HG02970 (cell line): ENCODE data around the gene TULP3.
"Not testable (repeated sequence)": the region's sequence is repeated elsewhere in the genome, so short reads cannot be mapped to it uniquely, and the experiment has no call there.

Experiments
- ATAC-seq: cut with Tn5 transposase; IDR thresholded peaks from one replicate; pipeline ENCODE4 v1.9.1; 2021; ENCODE audit warnings: mild to moderate bottlenecking, moderate library complexity, moderate number of reproducible peaks; ENCODE audit not compliant: unreplicated experiment, low FRiP score

The TULP3 gene, protein sequence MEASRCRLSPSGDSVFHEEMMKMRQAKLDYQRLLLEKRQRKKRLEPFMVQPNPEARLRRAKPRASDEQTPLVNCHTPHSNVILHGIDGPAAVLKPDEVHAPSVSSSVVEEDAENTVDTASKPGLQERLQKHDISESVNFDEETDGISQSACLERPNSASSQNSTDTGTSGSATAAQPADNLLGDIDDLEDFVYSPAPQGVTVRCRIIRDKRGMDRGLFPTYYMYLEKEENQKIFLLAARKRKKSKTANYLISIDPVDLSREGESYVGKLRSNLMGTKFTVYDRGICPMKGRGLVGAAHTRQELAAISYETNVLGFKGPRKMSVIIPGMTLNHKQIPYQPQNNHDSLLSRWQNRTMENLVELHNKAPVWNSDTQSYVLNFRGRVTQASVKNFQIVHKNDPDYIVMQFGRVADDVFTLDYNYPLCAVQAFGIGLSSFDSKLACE

GRCh38 chr12:2890388-2891239, at the start of gene TULP3:
Gene TULP3, plus strand, starts transcription at chr12:2890891. Its CDS starts 57 bp downstream, at chr12:2890948.
- peak; percentile 94 for ATAC-seq

DNA sequence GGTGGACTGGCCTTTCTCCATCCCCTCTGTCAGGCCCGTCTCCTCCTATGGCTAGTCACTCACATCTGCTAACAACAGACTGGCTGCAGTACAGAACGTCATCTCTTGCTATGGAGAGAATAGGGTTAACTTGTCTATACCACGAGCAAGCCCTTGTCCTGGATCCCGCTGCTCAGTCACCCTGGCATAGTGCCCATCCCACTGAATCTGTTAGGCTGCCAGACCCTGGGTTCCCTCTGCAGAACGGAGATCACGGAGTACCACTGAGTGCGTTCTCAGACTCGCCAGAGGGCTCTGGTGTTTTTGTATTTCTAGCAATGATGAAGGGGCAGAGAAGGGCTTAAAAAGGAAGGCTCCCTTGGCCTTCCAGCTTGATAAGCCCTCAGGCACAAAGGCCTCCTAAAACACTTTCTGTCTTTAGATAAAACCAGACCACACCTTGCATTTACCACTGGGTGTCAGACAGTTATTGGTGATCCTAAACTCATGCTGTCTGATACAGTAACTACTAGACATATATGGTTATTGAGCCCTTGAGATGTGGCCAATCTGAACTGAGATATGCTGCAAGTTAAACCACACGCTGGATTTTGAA, 49.5 kb upstream of the TULP3 start:
- no peak for ATAC-seq

- ATAC-seq, result no peak
These were observed 47.7 kb upstream of the TULP3 start for GRCh38 chr12:2842948-2843347.

DNA sequence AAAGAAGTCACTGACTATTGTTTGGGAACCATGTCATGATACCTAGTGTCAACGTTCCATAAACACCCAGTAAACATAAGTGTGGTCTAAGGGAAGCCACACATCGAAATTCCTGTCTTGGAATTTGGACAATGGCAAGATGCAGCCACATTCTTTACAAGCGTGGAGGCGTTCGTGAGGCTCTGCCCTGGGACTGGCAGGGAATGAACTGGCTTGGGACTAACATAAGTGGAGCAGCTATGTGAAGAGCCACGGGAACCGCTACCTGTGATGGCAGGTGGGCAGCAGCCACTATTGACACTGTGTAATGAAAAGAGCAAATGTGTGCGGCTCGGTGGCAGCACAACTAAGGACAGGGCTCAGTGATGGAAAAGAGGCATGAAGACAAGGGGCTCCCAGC, 45.9 kb upstream of the TULP3 start:
- no peak for ATAC-seq

DNA sequence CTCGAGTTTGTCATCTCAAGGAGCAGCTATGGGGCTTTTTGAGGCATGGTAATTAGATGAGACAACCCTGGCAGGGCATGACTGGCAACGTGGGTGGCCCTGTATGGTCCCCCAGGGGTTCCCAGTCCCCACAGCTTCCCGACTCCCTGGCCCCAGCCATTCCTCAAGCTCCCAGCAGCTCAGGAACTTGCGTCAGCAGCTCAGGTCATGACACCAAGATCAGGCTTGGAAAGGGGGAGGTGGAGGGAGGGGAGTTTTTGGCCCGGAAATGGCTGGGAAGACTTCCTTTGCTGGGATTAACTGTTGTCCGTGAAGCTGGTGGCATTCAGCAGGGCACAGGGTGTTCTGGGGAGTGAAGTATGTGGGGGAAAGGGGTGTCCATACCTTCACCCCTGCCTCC, 45.4 kb upstream of the TULP3 start:
- no peak for ATAC-seq

- ATAC-seq, result no peak
These were observed 38.8 kb upstream of the TULP3 start for GRCh38 chr12:2851931-2852330.

- ATAC-seq, result no peak
These were observed 37.1 kb upstream of the TULP3 start for GRCh38 chr12:2853626-2854025.

DNA sequence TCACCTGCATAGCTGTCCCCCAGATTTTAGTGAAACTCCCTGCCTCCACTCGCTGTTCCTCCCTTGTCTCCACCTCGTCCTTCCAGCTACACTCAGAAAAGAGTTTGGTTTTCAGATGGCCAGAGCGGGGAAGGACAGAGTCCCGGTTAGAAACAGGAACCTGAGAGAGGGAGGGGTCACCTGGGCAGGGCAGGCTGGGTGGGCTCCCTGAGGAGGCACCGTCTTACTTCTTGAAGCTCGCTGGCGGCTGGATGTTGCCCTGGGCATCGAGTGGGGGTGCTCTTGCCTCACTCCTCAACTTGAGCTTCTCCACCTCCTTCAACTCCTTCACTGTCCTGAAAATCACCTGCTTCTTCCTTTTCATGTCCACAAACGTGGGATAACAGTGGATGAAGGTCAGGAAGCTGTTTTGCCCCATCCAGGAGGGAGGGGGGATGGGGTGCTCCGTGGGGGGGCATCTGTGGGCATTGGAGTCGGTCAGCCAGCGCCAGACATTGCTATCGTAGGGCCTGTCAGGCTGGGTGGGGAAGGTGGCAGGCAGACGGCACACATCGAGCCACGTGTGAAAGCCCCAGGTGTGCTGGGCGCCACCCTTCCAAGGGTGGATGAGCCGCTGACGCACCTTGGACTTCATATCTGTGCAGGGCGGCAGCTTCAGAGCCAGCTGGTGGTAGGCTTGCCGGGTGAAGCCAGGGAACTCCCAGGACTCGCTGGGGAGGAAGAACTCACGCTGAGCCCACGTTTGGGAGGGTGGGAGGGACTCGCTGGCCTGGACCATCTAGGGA, 35.8 kb upstream of the TULP3 start:
- ATAC-seq, result no peak

- ATAC-seq, result no peak
These were observed 35.1 kb upstream of the TULP3 start for GRCh38 chr12:2855546-2855945.

- no peak for ATAC-seq
These were observed 34.6 kb upstream of the TULP3 start for GRCh38 chr12:2856051-2856450.

- ATAC-seq, result no peak
These were observed 33.7 kb upstream of the TULP3 start, which contains the start of gene TEX52 for GRCh38 chr12:2857021-2857431. Gene TEX52, minus strand, starts transcription at chr12:2857039. Its CDS starts 13 bp downstream, at chr12:2857026.

GRCh38 chr12:2857576-2857975, 33.1 kb upstream of the TULP3 start:
- no peak for ATAC-seq

DNA sequence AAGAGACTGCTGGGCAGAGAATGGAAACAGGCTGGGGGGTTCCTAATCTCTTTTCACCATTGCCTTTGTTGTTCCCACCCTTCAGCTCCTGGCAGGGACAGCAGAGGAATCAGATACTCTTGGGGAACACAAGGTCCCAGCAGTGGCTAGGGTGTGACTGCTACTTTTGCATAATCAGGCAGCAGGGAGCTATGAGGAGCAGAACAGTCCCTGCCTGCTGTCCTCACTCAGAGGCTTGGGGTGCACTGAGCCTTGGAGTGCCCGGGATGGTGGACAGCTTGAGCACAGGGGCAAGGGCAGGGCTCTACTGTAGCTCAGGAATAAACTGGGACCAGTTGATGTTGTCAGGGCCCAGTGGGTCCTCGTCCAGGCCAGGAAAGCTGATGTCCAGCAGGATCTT, 32.4 kb upstream of the TULP3 start:
- ATAC-seq, result no peak

DNA sequence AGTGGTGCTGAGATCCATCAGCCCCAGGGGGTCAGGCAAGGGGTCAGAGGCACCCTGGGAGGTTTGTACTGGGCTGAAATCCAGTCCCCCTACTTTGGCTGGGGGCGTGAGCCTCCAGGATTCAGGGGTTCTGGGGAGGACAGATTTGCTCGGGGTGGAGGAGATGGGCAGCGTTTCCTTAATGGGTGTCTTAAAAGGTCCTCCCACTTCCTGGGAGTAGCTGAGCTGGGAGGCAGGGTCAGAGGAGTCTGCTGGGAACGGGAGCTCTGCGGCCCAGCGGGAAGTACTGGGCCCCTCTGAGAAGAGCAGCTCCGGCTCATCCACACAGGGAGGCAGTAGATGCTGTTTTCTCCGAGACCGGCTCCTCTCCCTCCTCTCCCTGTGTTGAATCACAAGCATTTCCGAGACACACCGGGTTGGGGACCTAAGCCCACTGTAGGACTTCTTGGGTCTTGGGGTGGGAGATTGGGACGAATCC, 31.7 kb upstream of the TULP3 start:
- ATAC-seq, result no peak

GRCh38 chr12:2860170-2860569, 30.5 kb upstream of the TULP3 start:
- no peak for ATAC-seq

DNA sequence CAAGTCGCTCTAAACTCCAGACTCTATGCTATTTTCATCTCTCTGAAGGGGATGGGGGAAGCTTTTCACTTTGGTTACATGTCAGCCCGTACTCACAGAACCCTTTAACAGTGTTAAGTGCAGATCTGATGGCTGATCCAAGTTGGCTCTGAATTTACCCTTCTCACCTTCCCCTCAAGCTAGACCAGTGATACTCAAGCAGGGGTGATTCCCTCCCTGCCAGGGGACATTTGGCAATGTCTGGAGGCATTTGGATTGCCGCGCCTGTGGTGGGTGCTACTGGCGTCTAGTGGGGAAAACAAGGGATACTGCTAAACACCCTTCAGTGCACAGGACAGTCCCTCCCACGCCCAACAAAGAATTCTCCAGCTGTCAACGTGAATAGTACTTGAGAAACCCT, 27.8 kb upstream of the TULP3 start:
- ATAC-seq, result no peak

DNA sequence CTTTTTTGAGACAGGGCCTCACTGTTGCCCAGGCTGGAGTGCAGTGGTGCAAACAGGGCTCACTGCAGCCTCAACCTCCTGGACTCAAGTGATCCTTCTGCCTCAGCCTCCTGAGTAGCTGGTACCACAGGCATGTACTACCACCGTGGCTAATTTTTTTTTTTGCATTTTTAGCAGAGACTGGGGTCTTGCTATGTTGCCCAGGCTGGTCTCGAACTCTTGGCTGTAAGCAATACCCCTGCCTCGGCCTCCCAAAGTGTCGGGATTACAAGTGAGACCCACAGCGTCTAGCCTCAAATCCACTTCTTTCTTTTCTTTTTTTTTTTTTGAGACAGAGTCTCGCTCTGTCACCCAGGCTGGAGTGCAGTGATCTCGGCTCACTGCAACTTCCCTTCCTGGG, 27.3 kb upstream of the TULP3 start:
- ATAC-seq, result not testable (repeated sequence)

DNA sequence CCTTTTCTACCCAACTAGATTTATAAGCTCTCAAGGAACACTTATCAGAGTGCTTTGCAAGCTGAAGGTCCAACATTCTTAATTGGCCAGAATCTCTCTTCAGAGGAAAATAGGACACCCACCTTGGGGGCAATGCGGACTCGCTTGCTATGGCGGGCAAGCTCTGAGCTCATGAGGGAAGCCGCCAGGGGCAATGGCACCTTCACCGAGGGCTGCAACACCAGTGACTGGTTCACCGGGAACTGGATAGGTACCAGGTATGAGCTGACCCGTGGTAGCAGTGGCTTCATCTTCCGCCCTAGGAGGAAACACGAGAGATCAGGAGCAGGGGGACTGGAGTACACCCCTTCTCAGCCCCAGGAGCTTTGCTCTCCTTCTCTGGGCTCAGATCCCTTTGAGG, 26.5 kb upstream of the TULP3 start:
- ATAC-seq, result no peak

DNA sequence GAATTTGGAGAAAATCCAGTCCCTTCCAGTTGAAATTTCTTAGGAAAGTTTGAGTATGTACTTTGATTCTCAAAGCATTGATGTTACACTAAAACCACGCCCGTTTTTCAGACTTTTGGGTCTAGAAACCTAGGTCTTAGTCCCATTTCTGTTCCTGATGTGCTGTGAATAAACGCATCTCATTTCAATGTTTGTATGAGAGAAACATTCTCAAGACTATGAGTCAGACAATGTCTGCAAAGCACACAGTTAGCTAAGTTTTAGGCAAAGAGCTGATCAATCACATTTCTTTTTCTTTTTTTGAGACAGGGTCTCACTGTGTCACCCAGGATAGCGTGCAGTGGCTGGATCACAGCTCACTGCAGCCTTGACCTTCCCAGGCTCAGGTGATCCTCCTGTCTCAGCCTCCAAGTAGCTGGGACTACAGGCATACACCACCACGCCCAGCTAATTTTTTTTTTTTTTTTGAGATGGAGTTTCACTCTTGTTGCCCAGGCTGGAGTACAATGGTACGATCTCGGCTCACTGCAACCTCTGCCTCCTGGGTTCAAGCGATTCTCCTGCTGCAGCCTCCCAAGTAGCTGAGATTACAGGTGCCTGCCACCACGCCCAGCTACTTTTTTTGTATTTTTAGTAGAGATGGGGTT, 21.6 kb upstream of the TULP3 start:
- not testable (repeated sequence) for ATAC-seq
